Measurements from ENCODE around the gene NHS. TPM values are rescaled to one million over a fixed set of nuclear protein-coding genes. Genes with fewer than 3 reads are reported as not detected.
"Not testable (repeated sequence)": the region's sequence is repeated elsewhere in the genome, so short reads cannot be mapped to it uniquely, and the experiment has no call there.

NHS gene
- total RNA-seq, 1 donor from 2014 or later: 7.3 TPM

DNA sequence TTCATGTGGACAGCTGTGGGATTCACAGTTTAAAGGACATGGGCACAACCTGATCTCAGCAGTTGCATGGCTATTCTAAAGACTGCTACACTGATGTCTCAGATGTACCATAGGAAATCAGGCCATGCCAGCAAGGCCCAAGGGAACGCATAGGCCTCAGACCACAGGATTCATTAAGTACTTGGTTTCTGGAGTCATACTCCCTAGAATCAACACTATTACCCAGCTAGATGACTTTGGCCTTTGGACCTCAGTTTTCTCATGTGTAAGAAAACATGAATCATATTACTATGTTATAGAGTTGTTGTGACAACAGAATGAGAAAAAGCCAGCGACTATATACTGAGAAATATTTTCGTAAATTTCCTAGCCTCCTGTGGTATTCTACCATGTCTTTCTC, 67.9 kb downstream of the NHS start:
- FAIRE-seq (no peak), DNase-seq (ENCODE audit: low spot score in 2 of 2) (no peak)

GRCh38 chrX:17443556-17443955, 68.6 kb downstream of the NHS start:
- DNase-seq (ENCODE audit: low spot score in 2 of 2): no peak
- no peak for FAIRE-seq

GRCh38 chrX:17446269-17446668, 71.3 kb downstream of the NHS start:
- FAIRE-seq; DNase-seq (ENCODE audit: low spot score in 2 of 2): not testable (repeated sequence)

- DNase-seq (ENCODE audit: low spot score in 2 of 2) (no peak), FAIRE-seq (no peak)
These were observed 73.2 kb downstream of the NHS start for GRCh38 chrX:17448188-17448587.

GRCh38 chrX:17449866-17450265, 74.9 kb downstream of the NHS start:
- DNase-seq (ENCODE audit: low spot score in 2 of 2) (no peak), FAIRE-seq (no peak)

GRCh38 chrX:17453788-17454187, 78.8 kb downstream of the NHS start:
- DNase-seq (ENCODE audit: low spot score in 2 of 2) (no peak), FAIRE-seq (no peak)

DNA sequence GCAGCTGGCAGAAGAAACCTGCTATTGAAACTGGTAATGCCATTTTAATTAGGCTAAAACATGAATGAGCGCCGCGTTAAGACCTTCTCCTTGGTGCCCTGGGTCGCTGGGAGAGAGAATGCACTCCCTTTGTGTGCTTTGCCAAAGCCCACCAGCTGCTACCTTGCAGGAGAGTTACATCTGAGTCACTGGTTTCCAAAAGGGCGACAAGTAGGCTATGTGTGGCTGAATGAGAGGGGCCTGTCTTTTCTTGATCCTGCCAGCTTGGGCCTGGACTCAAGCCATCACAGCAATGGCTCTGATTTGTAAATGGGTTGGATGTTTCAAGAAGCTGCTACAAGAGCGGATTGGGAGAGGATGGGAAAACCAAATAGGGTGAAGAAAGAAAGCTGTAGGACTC, 81.5 kb downstream of the NHS start:
- DNase-seq (ENCODE audit: low spot score in 2 of 2) (peak in 1 of 2 donors; percentile 6), FAIRE-seq (no peak)

GRCh38 chrX:17459008-17459611, 84.1 kb downstream of the NHS start:
- FAIRE-seq (no peak), DNase-seq (ENCODE audit: low spot score in 2 of 2) (no peak)

DNA sequence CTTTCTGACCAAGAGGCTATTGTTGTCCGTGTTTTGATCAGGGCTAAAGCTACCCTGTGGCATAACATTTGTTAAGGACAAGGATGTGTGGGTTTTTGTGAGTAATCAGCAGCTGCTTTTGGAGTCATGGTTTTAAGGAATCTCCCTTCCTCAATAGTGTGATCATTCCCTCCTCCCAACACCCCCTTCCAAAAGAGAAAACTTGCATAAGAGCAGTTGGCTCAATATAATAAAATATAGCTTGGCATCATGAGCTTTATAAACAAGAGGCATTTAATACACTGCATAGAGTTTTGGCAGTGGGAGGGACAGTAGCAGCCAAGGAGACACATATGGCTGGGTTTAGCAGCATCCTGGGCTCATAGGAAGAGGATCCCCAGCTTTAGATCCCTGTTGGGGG, 84.7 kb downstream of the NHS start:
- no peak for FAIRE-seq

DNA sequence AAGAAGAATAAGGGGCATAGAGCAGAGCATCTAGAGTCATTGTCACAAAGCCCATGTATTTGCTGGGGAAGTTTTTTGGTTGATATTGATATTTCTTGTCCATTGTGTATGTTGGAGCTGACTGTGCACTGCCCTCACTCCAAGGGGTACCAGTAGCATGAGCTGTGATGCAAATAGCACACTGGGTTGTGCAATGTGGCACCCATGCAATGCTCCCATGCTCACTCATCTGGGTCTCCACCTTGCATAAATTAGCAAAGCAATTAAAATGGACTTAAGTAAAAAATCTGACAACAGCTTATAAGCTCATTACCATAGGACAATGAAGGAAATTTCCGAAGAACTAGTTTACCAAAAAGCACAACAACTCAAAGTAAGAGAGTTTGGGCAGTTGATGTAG, 87.9 kb downstream of the NHS start:
- no peak for FAIRE-seq
- no peak for DNase-seq (ENCODE audit: low spot score in 2 of 2)

More for the DNA sequence above, 84.7 kb downstream of the NHS start:
- DNase-seq (ENCODE audit: low spot score in 2 of 2): no peak

DNA sequence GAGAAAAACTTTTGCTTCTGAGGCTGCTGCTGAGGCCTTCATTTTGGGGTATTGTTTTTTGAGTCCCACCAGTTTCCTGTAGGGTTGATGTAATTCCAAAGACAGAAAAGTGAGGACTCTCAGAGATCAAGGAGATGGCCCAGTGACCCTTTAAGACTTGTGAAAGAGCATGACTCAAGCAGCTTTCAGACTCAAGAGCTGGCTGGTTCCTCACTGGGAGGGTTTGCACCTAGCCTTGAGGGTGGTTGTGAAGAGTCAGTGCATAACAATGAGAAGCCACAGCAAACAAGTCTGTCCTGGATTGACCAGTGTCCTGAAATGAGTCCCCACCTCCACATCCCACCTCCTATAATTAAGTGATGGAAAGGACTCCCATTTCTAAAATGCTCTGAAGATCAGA, 89.2 kb downstream of the NHS start:
- DNase-seq (ENCODE audit: low spot score in 2 of 2) (no peak), FAIRE-seq (no peak)

- DNase-seq (ENCODE audit: low spot score in 2 of 2) (no peak), FAIRE-seq (no peak)
These were observed 90.2 kb downstream of the NHS start for GRCh38 chrX:17465201-17465600.

DNA sequence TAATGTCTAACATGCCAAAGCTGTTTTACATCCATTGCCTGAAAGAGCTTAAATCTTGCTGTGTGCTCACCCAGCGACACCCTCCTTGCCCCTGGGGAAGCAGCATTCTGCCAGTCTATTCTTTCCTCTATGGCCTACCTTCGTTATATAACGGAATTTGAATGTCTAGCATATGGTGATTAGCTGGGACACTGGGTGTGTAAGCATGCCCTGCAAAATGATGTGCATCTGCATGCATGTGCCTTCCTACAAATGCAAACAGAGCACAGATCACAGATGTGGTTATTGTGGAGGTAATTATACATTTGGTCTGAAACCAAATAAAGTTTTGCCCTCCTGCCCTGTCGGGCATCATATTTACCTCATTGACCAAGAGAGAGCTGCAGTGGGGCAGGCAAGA, 90.8 kb downstream of the NHS start:
- FAIRE-seq: no peak

GRCh38 chrX:17470136-17470535, 95.1 kb downstream of the NHS start:
- DNase-seq (ENCODE audit: low spot score in 2 of 2): no peak
- no peak for FAIRE-seq

More for the DNA sequence above, 90.8 kb downstream of the NHS start:
- DNase-seq (ENCODE audit: low spot score in 2 of 2): no peak

GRCh38 chrX:17471121-17471520, 96.1 kb downstream of the NHS start:
- FAIRE-seq (no peak), DNase-seq (ENCODE audit: low spot score in 2 of 2) (no peak)

DNA sequence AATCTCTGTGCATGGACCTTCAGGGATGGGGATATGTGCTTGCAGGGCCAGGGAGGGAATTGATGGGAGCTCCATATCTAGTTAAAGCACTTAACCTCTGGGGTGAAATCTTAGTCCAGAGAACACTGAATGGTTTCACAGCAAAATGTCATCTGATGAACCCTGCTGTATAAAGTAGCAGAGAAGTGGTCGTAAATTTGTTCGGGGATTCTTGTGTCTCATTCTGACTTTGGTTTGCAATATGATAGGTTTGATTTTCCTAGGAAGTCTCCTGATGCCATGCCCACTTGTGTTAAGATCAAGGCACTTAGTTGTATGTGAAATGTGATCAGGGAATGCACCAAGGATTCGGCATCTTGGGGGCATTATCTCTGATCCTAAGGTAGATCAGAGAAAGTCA, 96.9 kb downstream of the NHS start:
- DNase-seq (ENCODE audit: low spot score in 2 of 2) (no peak), FAIRE-seq (no peak)

DNA sequence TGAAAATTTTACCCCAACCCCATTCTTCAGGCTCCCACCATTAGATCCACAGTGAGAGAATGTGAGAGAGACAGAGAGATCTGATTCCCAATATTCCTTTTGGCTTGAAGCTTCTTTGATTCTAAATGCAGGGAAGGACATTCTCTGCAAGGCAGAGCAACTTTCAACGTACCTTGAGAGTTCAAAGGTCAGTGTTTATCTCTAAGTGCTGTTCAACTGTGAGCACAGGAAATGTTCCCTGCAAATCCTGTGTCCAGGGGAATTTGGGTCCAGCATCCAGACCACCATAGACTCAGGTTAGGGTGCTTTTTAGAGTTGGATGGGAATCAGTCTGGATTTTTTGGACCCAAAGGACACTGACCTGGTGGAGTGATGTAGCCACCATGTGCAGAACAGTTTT, 97.4 kb downstream of the NHS start:
- no peak for FAIRE-seq
- no peak for DNase-seq (ENCODE audit: low spot score in 2 of 2)

- DNase-seq (ENCODE audit: low spot score in 2 of 2) (no peak), FAIRE-seq (no peak)
These were observed 98.0 kb downstream of the NHS start for GRCh38 chrX:17473021-17473420.

GRCh38 chrX:17474892-17475291, 99.9 kb downstream of the NHS start:
- DNase-seq (ENCODE audit: low spot score in 2 of 2): no peak
- no peak for FAIRE-seq

- DNase-seq (ENCODE audit: low spot score in 2 of 2): no peak
- FAIRE-seq: no peak
These were observed 100.6 kb downstream of the NHS start for GRCh38 chrX:17475449-17476217.

- FAIRE-seq (no peak), DNase-seq (ENCODE audit: low spot score in 2 of 2) (no peak)
These were observed 101.4 kb downstream of the NHS start for GRCh38 chrX:17476411-17476810.

DNA sequence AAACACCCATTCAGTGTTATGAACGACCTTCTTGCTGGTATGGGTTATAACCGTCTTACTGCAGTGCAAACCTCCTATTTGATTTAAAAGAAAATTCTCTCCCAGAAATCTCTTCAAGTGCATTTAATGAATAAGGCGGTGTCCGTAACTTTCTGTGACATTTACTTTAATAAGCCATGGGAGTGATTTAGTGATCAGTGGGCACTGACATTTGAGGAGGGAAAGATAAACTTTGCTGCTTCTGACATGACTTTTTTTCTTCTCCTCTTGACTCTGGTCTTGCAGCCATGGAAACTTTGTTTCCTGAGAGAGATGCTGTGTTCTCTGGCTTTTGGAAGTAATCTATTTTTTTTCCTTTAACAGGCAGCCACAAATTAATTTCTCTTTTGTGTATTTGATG, 106.1 kb downstream of the NHS start:
- FAIRE-seq (no peak), DNase-seq (ENCODE audit: low spot score in 2 of 2) (no peak)

Measured in frontal cortex (tissue), 4 donors.